SU-DHL-6 (cell line): ENCODE measurements around the gene SEZ6L.

Experiments
- H2AFZ ChIP-seq: fragments of 200-600 bp; sonication (generic); 2 replicates; pipeline ENCODE4 v1.6.1; 2014; ENCODE audit warnings: low read depth, mild to moderate bottlenecking, moderate library complexity, mixed read lengths, antibody characterized with exemption, low read length; ENCODE audit not compliant: severe bottlenecking
- H3F3A ChIP-seq: fragments of 200-600 bp; shearing (Covaris generic); 2 replicates; pipeline ENCODE4 v1.6.0; 2016; ENCODE audit warnings: antibody characterized with exemption, mild to moderate bottlenecking; ENCODE audit not compliant: insufficient read depth
- H3K27ac ChIP-seq: fragments of 200-600 bp; sonication (generic); 2 replicates; pipeline ENCODE4 v1.5.1; 2016; ENCODE audit warnings: low read depth, mild to moderate bottlenecking, low read length, moderate library complexity, mixed read lengths
- H3K27me3 ChIP-seq: fragments of 200-600 bp; sonication (generic), shearing (Covaris generic); 2 replicates; pipeline ENCODE4 v1.6.0; 2014; ENCODE audit warnings: mild to moderate bottlenecking, low read length
- H3K36me3 ChIP-seq: fragments of 200-600 bp; sonication (generic); 2 replicates; pipeline ENCODE4 v1.6.1; 2014; ENCODE audit warnings: mild to moderate bottlenecking, low read length, mixed read lengths
- H3K4me2 ChIP-seq: fragments of 300-600, 200-600 bp; shearing (Covaris generic), sonication (generic); 2 replicates; pipeline ENCODE4 v1.6.0; 2014; ENCODE audit warnings: low read length, low read depth, mild to moderate bottlenecking; ENCODE audit not compliant: poor library complexity, severe bottlenecking
- H3K4me3 ChIP-seq: fragments of 200-600 bp; sonication (generic); 2 replicates; pipeline ENCODE4 v1.5.1; 2014; ENCODE audit warnings: antibody characterized with exemption, low read length, mild to moderate bottlenecking, mixed read lengths; ENCODE audit not compliant: insufficient read depth, poor library complexity, severe bottlenecking
- H3K79me2 ChIP-seq: fragments of 200-600 bp; sonication (generic); 2 replicates; pipeline ENCODE4 v1.6.1; 2014; ENCODE audit warnings: mild to moderate bottlenecking, low read length, moderate library complexity; ENCODE audit not compliant: insufficient read depth
- H3K9ac ChIP-seq: fragments of 200-600 bp; sonication (generic); 2 replicates; pipeline ENCODE4 v1.7.0; 2014; ENCODE audit warnings: mild to moderate bottlenecking, low read length
- H3K9me2 ChIP-seq: fragments of 200-600 bp; sonication (generic); replicated peaks from 2 replicates; pipeline ENCODE4 v1.6.1; 2014; ENCODE audit warnings: low read length; ENCODE audit not compliant: insufficient read depth
- H3K9me3 ChIP-seq: fragments of 200-600 bp; sonication (generic); 2 replicates; pipeline ENCODE4 v1.6.1; 2014; ENCODE audit warnings: low read length, mixed read lengths; ENCODE audit not compliant: insufficient read depth
- H4K20me1 ChIP-seq: fragments of 200-600 bp; sonication (generic); 2 replicates; pipeline ENCODE4 v1.6.1; 2014; ENCODE audit warnings: low read depth, mild to moderate bottlenecking, antibody characterized with exemption, low read length, moderate library complexity, mixed read lengths
- CTCF ChIP-seq: fragments of 200-600 bp; sonication (generic); IDR thresholded peaks from one replicate; pipeline ENCODE4 v1.5.1; 2017; ENCODE audit warnings: antibody characterized with exemption, mild to moderate bottlenecking, low read length, moderate library complexity; ENCODE audit not compliant: insufficient read depth, poor library complexity, severe bottlenecking
- EZH2phosphoT487 ChIP-seq: fragments of 200-600 bp; sonication (generic), shearing (Covaris generic); conservative IDR thresholded peaks from 2 replicates; pipeline ENCODE4 v1.6.1; 2018; ENCODE audit warnings: mild to moderate bottlenecking, antibody characterized with exemption, low read length, moderate library complexity, mixed read lengths

SEZ6L gene

GRCh38 chr22:26339755-26340154 is 170.5 kb downstream of the SEZ6L start:
- Histone ChIP-seq H4K20me1 (no peaks in the 10 kb centered on the region), H3K79me2 (no peaks in the 10 kb centered on the region), H3K9ac (no peak overlapping the region), H3K4me3 (no peak overlapping the region), H2AFZ (no peak overlapping the region), H3K9me2 (no peaks in the 10 kb centered on the region), H3K36me3 (no peaks in the 10 kb centered on the region), H3K9me3 (no peaks in the 10 kb centered on the region), H3K27me3 (no peaks in the 10 kb centered on the region), H3K4me2 (no peak overlapping the region), H3K27ac (no peak overlapping the region), H3F3A (no peaks in the 10 kb centered on the region)
- TF ChIP-seq CTCF (no peak), EZH2phosphoT487 (no peak)

GRCh38 chr22:26342745-26343410 is 173.6 kb downstream of the SEZ6L start:
- no peak overlapping the region for H3K27ac ChIP-seq
- no peaks in the 10 kb centered on the region for H3K36me3 ChIP-seq
- no peaks in the 10 kb centered on the region for H3K9me3 ChIP-seq

GRCh38 chr22:26345496-26345895 is 176.2 kb downstream of the SEZ6L start:
- Histone ChIP-seq H3K36me3 (no peaks in the 10 kb centered on the region), H3K4me3 (no peak overlapping the region), H4K20me1 (no peaks in the 10 kb centered on the region), H3K79me2 (no peaks in the 10 kb centered on the region), H3K27me3 (no peaks in the 10 kb centered on the region), H3K27ac (no peak overlapping the region), H3K9me2 (no peaks in the 10 kb centered on the region), H3F3A (no peaks in the 10 kb centered on the region), H3K9ac (no peak overlapping the region), H3K9me3 (no peaks in the 10 kb centered on the region), H3K4me2 (no peak overlapping the region), H2AFZ (no peak overlapping the region)
- TF ChIP-seq CTCF, result no peak
- no peak for TF ChIP-seq EZH2phosphoT487

More at GRCh38 chr22:26342745-26343410, 173.6 kb downstream of the SEZ6L start:
- TF ChIP-seq CTCF (no peak), EZH2phosphoT487 (no peak)
- Histone ChIP-seq H3K9me2 (no peaks in the 10 kb centered on the region), H3K4me3 (no peak overlapping the region), H3K27me3 (no peaks in the 10 kb centered on the region), H3K79me2 (no peaks in the 10 kb centered on the region), H2AFZ (no peak overlapping the region), H3F3A (no peaks in the 10 kb centered on the region), H3K9ac (no peak overlapping the region), H3K4me2 (no peak overlapping the region), H4K20me1 (no peaks in the 10 kb centered on the region)
